Measurements from ENCODE around the gene FAM221B.

FAM221B gene

GRCh38 chr9:35870351-35870923 lies 41.9 kb upstream of the FAM221B start, which contains the start of gene OR13J1:
TSS of gene OR13J1 (minus strand) at chr9:35870401. CDS start at chr9:35870401, 0 bp downstream.
- H2AFZ ChIP-seq (ENCODE audit: low read depth, low read length, severe bottlenecking), result no peak within 1 kb of the TSS
- H3K9me3 ChIP-seq (ENCODE audit: insufficient read depth, low read length), result no peaks in the 10 kb centered on the region
- no peaks in the 10 kb centered on the region for H3K27me3 ChIP-seq (ENCODE audit: low read length)
- H3F3A ChIP-seq (ENCODE audit: insufficient read depth), result no peaks in the 10 kb centered on the region
- no peak within 1 kb of the TSS for H3K9ac ChIP-seq (ENCODE audit: low read length)
- H3K4me2 ChIP-seq (ENCODE audit: low read depth, low read length, poor library complexity, severe bottlenecking), result no peak within 1 kb of the TSS
- H3K9me2 ChIP-seq (replicated peaks; ENCODE audit: insufficient read depth, low read length), result no peaks in the 10 kb centered on the region
- no peaks in the 10 kb centered on the region for H3K79me2 ChIP-seq (ENCODE audit: insufficient read depth, low read length)
- H4K20me1 ChIP-seq (ENCODE audit: low read depth, low read length), result no peaks in the 10 kb centered on the region
- H3K4me3 ChIP-seq (ENCODE audit: insufficient read depth, low read length, poor library complexity, severe bottlenecking), result no peak within 1 kb of the TSS
- H3K27ac ChIP-seq (ENCODE audit: low read depth, low read length), result no peak within 1 kb of the TSS
- no peaks in the 10 kb centered on the region for H3K36me3 ChIP-seq (ENCODE audit: low read length)
- TF ChIP-seq CTCF (IDR thresholded peaks at IDR 0.05; ENCODE audit: insufficient read depth, low read length, poor library complexity, severe bottlenecking) (no peak), EZH2phosphoT487 (conservative IDR thresholded peaks at IDR 0.05; ENCODE audit: low read length) (no peak)

- TF ChIP-seq CTCF (IDR thresholded peaks at IDR 0.05; ENCODE audit: insufficient read depth, low read length, poor library complexity, severe bottlenecking), result no peak
- TF ChIP-seq EZH2phosphoT487 (conservative IDR thresholded peaks at IDR 0.05; ENCODE audit: low read length), result no peak
Observed at GRCh38 chr9:35869621-35870216, 41.2 kb upstream of the FAM221B start.

GRCh38 chr9:35868933-35869332 lies 40.4 kb upstream of the FAM221B start:
- TF ChIP-seq CTCF (IDR thresholded peaks at IDR 0.05; ENCODE audit: insufficient read depth, low read length, poor library complexity, severe bottlenecking) (no peak), EZH2phosphoT487 (conservative IDR thresholded peaks at IDR 0.05; ENCODE audit: low read length) (no peak)
- Histone ChIP-seq H3K4me2 (ENCODE audit: low read depth, low read length, poor library complexity, severe bottlenecking) (no peak overlapping the region), H3K9me2 (replicated peaks; ENCODE audit: insufficient read depth, low read length) (no peaks in the 10 kb centered on the region), H3K9me3 (ENCODE audit: insufficient read depth, low read length) (no peaks in the 10 kb centered on the region), H3K27ac (ENCODE audit: low read depth, low read length) (no peak overlapping the region), H4K20me1 (ENCODE audit: low read depth, low read length) (no peaks in the 10 kb centered on the region), H3K4me3 (ENCODE audit: insufficient read depth, low read length, poor library complexity, severe bottlenecking) (no peak overlapping the region), H3K9ac (ENCODE audit: low read length) (no peak overlapping the region), H3F3A (ENCODE audit: insufficient read depth) (no peaks in the 10 kb centered on the region), H3K27me3 (ENCODE audit: low read length) (no peaks in the 10 kb centered on the region), H3K79me2 (ENCODE audit: insufficient read depth, low read length) (no peaks in the 10 kb centered on the region), H2AFZ (ENCODE audit: low read depth, low read length, severe bottlenecking) (no peak overlapping the region), H3K36me3 (ENCODE audit: low read length) (no peaks in the 10 kb centered on the region)

More at GRCh38 chr9:35869621-35870216, 41.2 kb upstream of the FAM221B start:
- Histone ChIP-seq H3F3A (ENCODE audit: insufficient read depth) (no peaks in the 10 kb centered on the region), H3K9me2 (replicated peaks; ENCODE audit: insufficient read depth, low read length) (no peaks in the 10 kb centered on the region), H2AFZ (ENCODE audit: low read depth, low read length, severe bottlenecking) (no peak overlapping the region), H3K27ac (ENCODE audit: low read depth, low read length) (no peak overlapping the region), H3K9me3 (ENCODE audit: insufficient read depth, low read length) (no peaks in the 10 kb centered on the region), H4K20me1 (ENCODE audit: low read depth, low read length) (no peaks in the 10 kb centered on the region), H3K36me3 (ENCODE audit: low read length) (no peaks in the 10 kb centered on the region), H3K4me2 (ENCODE audit: low read depth, low read length, poor library complexity, severe bottlenecking) (no peak overlapping the region), H3K79me2 (ENCODE audit: insufficient read depth, low read length) (no peaks in the 10 kb centered on the region), H3K9ac (ENCODE audit: low read length) (no peak overlapping the region), H3K4me3 (ENCODE audit: insufficient read depth, low read length, poor library complexity, severe bottlenecking) (no peak overlapping the region), H3K27me3 (ENCODE audit: low read length) (no peaks in the 10 kb centered on the region)
